Measurements from ENCODE around the gene LAYN. TPM values are rescaled to one million over a fixed set of nuclear protein-coding genes. Genes with fewer than 3 reads are reported as not detected.

The LAYN gene
- total RNA-seq, 1 experiment from 2014 or later: not detected

DNA sequence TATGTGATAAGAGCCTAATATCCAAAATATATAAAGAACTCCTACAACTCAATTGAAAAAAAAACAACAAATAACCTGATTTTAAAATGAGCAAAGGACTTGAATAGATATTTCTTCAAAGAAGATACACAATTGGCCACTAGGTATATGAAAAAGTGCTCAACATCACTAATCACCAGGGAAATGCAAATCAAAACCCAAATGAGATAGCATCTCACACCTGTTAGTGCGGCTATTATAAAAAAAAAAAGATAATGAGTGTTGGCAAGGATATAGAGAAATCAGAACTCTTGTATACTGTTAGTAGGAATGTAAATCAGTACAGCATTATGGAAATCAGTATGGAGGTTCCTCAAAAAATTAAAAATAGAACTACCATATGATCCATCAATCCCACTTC lies 55.8 kb downstream of the LAYN start:
- Histone ChIP-seq H3K4me1 (ENCODE audit: low read length) (peaks cover 31% of the 10 kb centered on the region), H3K4me2 (ENCODE audit: low read depth, low read length, poor library complexity, severe bottlenecking) (peak overlapping the region; percentile 31), H4K20me1 (ENCODE audit: insufficient read depth, low read depth, low read length) (no peaks in the 10 kb centered on the region), H3K9me3 (ENCODE audit: low read length) (no peaks in the 10 kb centered on the region), H2AFZ (ENCODE audit: low read length) (no peak overlapping the region), H3K36me3 (ENCODE audit: insufficient read depth, low read length) (no peaks in the 10 kb centered on the region), H3K27me3 (ENCODE audit: low read length) (0 out of 2 replicates have a peak, but pooled peaks cover 3% of the 10 kb centered on the region), H3K9me2 (replicated peaks; ENCODE audit: insufficient read depth, low read length) (no peaks in the 10 kb centered on the region), H3K4me3 (ENCODE audit: low read length) (no peak overlapping the region), H3K27ac (ENCODE audit: low read length) (no peak overlapping the region), H3K79me2 (ENCODE audit: low read length) (no peaks in the 10 kb centered on the region), H3K9ac (ENCODE audit: low read length) (no peak overlapping the region)
- peak; percentile 83 for DNase-seq

GRCh38 chr11:111598148-111598547 lies 57.6 kb downstream of the LAYN start:
- Histone ChIP-seq H3K4me1 (ENCODE audit: low read length) (peaks cover 38% of the 10 kb centered on the region), H3K9me2 (replicated peaks; ENCODE audit: insufficient read depth, low read length) (no peaks in the 10 kb centered on the region), H2AFZ (ENCODE audit: low read length) (no peak overlapping the region), H3K4me2 (ENCODE audit: low read depth, low read length, poor library complexity, severe bottlenecking) (no peak overlapping the region), H3K27ac (ENCODE audit: low read length) (no peak overlapping the region), H3K27me3 (ENCODE audit: low read length) (0 out of 2 replicates have a peak, but pooled peaks cover 3% of the 10 kb centered on the region), H3K4me3 (ENCODE audit: low read length) (no peak overlapping the region), H3K79me2 (ENCODE audit: low read length) (peaks cover 8% of the 10 kb centered on the region), H3K9ac (ENCODE audit: low read length) (no peak overlapping the region), H3K9me3 (ENCODE audit: low read length) (no peaks in the 10 kb centered on the region), H3K36me3 (ENCODE audit: insufficient read depth, low read length) (no peaks in the 10 kb centered on the region), H4K20me1 (ENCODE audit: insufficient read depth, low read depth, low read length) (peaks cover 2% of the 10 kb centered on the region)
- DNase-seq: no peak

- H3K4me3 ChIP-seq (ENCODE audit: low read length): no peak overlapping the region
- no peaks in the 10 kb centered on the region for H3K9me2 ChIP-seq (replicated peaks; ENCODE audit: insufficient read depth, low read length)
- 0 out of 2 replicates have a peak, but pooled peaks cover 3% of the 10 kb centered on the region for H3K27me3 ChIP-seq (ENCODE audit: low read length)
- H3K79me2 ChIP-seq (ENCODE audit: low read length): peaks cover 12% of the 10 kb centered on the region
- H4K20me1 ChIP-seq (ENCODE audit: insufficient read depth, low read depth, low read length): peaks cover 6% of the 10 kb centered on the region
- no peaks in the 10 kb centered on the region for H3K9me3 ChIP-seq (ENCODE audit: low read length)
- no peak overlapping the region for H2AFZ ChIP-seq (ENCODE audit: low read length)
- H3K9ac ChIP-seq (ENCODE audit: low read length): no peak overlapping the region
- no peak overlapping the region for H3K27ac ChIP-seq (ENCODE audit: low read length)
- DNase-seq: no peak
- H3K36me3 ChIP-seq (ENCODE audit: insufficient read depth, low read length): no peaks in the 10 kb centered on the region
- peaks cover 42% of the 10 kb centered on the region for H3K4me1 ChIP-seq (ENCODE audit: low read length)
- H3K4me2 ChIP-seq (ENCODE audit: low read depth, low read length, poor library complexity, severe bottlenecking): no peak overlapping the region
These were observed 58.0 kb downstream of the LAYN start for GRCh38 chr11:111598559-111598958.

DNA sequence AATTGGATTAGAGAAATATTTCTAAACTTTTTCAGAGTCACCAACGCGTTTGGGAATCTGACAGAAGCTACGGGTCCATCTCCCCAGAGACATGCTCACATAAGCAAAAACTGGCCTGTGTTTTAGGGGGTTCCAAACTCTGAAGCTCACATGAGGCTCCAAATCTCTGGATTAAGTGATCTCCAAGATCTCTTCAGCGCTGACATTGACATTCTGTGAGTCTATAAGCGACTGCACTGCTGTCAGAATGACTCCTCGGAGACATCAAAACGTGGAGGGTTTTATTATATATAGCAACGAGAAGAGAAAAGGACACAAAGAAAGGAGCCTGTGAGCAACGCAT lies 61.1 kb downstream of the LAYN start:
- Histone ChIP-seq H3K27me3 (ENCODE audit: low read length) (0 out of 2 replicates have a peak, but pooled peaks cover 3% of the 10 kb centered on the region), H2AFZ (ENCODE audit: low read length) (peak overlapping the region; percentile 78), H3K79me2 (ENCODE audit: low read length) (peaks cover 42% of the 10 kb centered on the region), H3K4me3 (ENCODE audit: low read length) (peak overlapping the region; percentile 53), H3K36me3 (ENCODE audit: insufficient read depth, low read length) (no peaks in the 10 kb centered on the region), H3K9ac (ENCODE audit: low read length) (peak overlapping the region; percentile 56), H3K4me1 (ENCODE audit: low read length) (peaks cover 54% of the 10 kb centered on the region), H3K27ac (ENCODE audit: low read length) (peak overlapping the region; percentile 0; the same call in 1 of the 2 replicates), H3K9me3 (ENCODE audit: low read length) (no peaks in the 10 kb centered on the region), H3K9me2 (replicated peaks; ENCODE audit: insufficient read depth, low read length) (no peaks in the 10 kb centered on the region), H3K4me2 (ENCODE audit: low read depth, low read length, poor library complexity, severe bottlenecking) (peak overlapping the region; percentile 68), H4K20me1 (ENCODE audit: insufficient read depth, low read depth, low read length) (peaks cover 16% of the 10 kb centered on the region)
- no peak for DNase-seq

DNA sequence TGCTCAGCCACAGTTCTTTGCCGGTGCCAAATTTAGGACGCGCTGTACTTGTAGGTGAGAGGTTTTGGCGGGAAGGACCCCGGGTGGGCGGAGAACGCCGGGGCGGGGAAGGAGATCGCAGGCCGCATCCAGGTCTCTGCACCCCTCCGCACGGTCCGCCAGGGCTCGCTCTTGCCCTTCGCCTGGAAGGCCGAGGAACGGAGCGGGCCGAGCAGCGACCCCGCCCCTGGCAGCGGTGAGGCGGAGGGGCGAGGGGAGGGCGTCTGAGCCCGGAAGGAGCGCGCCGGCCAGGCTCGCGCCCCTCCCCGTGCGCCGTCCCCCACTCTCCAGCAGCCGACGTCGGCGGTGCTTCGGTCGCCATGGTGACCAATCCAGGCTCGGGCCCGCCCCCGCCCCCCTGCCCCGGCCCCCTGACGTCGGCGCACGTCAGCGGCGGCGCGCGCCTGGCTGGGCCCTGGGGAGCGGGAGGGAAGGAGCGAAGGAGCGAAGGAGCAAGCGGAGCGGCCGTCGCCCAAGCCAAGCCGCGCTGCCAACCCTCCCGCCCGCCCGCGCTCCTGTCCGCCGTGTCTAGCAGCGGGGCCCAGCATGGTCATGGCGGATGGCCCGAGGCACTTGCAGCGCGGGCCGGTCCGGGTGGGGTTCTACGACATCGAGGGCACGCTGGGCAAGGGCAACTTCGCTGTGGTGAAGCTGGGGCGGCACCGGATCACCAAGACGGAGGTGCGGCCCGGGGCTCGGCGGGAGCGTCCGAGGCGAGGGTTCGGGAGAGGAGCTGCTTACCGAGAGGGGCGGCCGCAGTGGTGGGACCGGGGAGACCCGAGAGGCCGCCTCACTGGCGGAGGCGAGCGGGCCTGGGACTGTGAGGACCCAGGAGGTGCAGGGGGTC lies 61.7 kb downstream of the LAYN start, which contains the start of gene SIK2:
Gene SIK2 (plus strand): TSS at position 471 of the 886 bp plus-strand sequence. CDS start 115 bp downstream, at position 586.
- DNase-seq: peak; percentile 100
- Histone ChIP-seq H3K9me3 (ENCODE audit: low read length) (no peaks in the 10 kb centered on the region), H3K79me2 (ENCODE audit: low read length) (peaks cover 48% of the 10 kb centered on the region), H3K4me3 (ENCODE audit: low read length) (peak within 1 kb of the TSS; percentile 64), H3K9ac (ENCODE audit: low read length) (peak within 1 kb of the TSS; percentile 76), H3K4me2 (ENCODE audit: low read depth, low read length, poor library complexity, severe bottlenecking) (peak within 1 kb of the TSS; percentile 70), H3K4me1 (ENCODE audit: low read length) (peaks cover 54% of the 10 kb centered on the region), H3K27ac (ENCODE audit: low read length) (peak within 1 kb of the TSS; percentile 64), H3K9me2 (replicated peaks; ENCODE audit: insufficient read depth, low read length) (no peaks in the 10 kb centered on the region), H2AFZ (ENCODE audit: low read length) (peak within 1 kb of the TSS; percentile 78), H3K36me3 (ENCODE audit: insufficient read depth, low read length) (peaks cover 4% of the 10 kb centered on the region; the same call in 1 of the 2 replicates), H4K20me1 (ENCODE audit: insufficient read depth, low read depth, low read length) (peaks cover 16% of the 10 kb centered on the region), H3K27me3 (ENCODE audit: low read length) (no peaks in the 10 kb centered on the region)

DNA sequence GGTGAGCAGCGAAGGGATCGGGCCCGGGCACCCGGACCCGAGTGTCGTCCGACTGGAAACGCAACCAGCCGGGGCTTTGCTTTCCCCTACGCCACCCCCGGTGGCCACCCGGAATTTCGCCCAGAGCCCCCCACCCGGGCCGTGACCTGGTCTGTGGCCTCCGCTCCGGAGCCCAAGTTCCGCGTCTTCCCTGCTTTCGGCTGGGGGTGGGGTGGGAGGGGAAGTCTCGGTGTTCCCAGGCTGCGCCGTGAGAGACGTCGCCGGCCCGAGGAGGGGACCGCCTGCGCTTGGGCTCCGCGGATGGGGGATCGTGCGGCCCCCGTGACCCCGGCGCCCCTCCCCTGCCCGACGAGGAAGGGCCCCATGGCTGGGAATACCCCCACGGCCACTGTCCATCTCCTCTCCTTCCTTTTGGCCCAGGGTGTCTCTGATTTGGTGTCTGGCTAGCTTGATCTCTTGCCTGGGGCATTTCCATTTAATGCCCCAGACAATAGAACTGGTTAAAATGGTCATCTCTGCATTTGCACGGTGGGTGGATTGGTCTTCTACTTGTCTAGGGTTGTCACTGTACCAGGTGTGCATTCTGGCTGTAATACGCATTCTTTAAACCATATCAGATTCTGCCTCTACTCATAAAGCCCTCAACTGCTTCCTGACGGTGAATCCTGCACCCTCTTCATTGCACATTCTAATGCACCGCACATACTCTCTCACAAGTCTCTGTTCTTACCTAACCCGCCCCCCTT lies 62.5 kb downstream of the LAYN start:
- Histone ChIP-seq H4K20me1 (ENCODE audit: insufficient read depth, low read depth, low read length) (peaks cover 16% of the 10 kb centered on the region), H3K27ac (ENCODE audit: low read length) (peak overlapping the region; percentile 64), H3K4me3 (ENCODE audit: low read length) (peak overlapping the region; percentile 64), H3K36me3 (ENCODE audit: insufficient read depth, low read length) (peaks cover 6% of the 10 kb centered on the region; the same call in 1 of the 2 replicates), H3K9me2 (replicated peaks; ENCODE audit: insufficient read depth, low read length) (no peaks in the 10 kb centered on the region), H2AFZ (ENCODE audit: low read length) (peak overlapping the region; percentile 67), H3K9ac (ENCODE audit: low read length) (peak overlapping the region; percentile 76), H3K4me1 (ENCODE audit: low read length) (peaks cover 54% of the 10 kb centered on the region), H3K79me2 (ENCODE audit: low read length) (peaks cover 57% of the 10 kb centered on the region), H3K4me2 (ENCODE audit: low read depth, low read length, poor library complexity, severe bottlenecking) (peak overlapping the region; percentile 70), H3K9me3 (ENCODE audit: low read length) (no peaks in the 10 kb centered on the region), H3K27me3 (ENCODE audit: low read length) (no peaks in the 10 kb centered on the region)
- peak; percentile 97 for DNase-seq

DNA sequence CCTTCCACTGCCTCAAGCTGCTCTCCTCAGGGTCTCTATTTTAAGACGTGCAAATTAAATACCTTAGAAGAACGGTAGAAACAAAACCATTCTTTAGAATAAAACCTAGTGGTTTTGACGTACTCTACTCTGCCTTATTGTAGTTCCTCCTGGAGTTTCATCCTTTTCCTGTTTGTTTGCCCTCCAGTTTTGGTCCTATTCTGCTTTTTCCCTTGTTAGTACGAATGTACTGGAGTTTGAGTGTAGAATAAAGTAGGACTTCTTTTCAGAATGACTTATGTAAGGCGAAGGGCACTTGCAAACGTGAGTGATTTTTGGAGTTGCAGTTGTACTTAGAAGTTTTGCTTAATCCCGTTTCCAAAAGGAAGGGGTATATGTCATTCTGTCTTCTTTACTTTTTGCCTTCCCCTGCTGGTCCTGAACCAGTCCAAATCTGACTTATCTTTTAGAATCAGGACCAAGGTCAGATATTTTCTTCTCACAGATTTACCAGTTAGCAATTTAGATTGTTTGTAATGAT lies 63.2 kb downstream of the LAYN start:
- peaks cover 54% of the 10 kb centered on the region for H3K4me1 ChIP-seq (ENCODE audit: low read length)
- peak; percentile 87 for DNase-seq
- peak overlapping the region; percentile 64 for H3K4me3 ChIP-seq (ENCODE audit: low read length)
- peak overlapping the region; percentile 64 for H3K27ac ChIP-seq (ENCODE audit: low read length)
- peak overlapping the region; percentile 76 for H3K9ac ChIP-seq (ENCODE audit: low read length)
- peaks cover 6% of the 10 kb centered on the region; the same call in 1 of the 2 replicates for H3K36me3 ChIP-seq (ENCODE audit: insufficient read depth, low read length)
- H3K9me3 ChIP-seq (ENCODE audit: low read length): no peaks in the 10 kb centered on the region
- H3K27me3 ChIP-seq (ENCODE audit: low read length): no peaks in the 10 kb centered on the region
- H2AFZ ChIP-seq (ENCODE audit: low read length): no peak overlapping the region
- peaks cover 16% of the 10 kb centered on the region for H4K20me1 ChIP-seq (ENCODE audit: insufficient read depth, low read depth, low read length)
- no peaks in the 10 kb centered on the region for H3K9me2 ChIP-seq (replicated peaks; ENCODE audit: insufficient read depth, low read length)
- peak overlapping the region; percentile 70 for H3K4me2 ChIP-seq (ENCODE audit: low read depth, low read length, poor library complexity, severe bottlenecking)
- H3K79me2 ChIP-seq (ENCODE audit: low read length): peaks cover 63% of the 10 kb centered on the region

All from Karpas-422 (cell line).